Erythroblast (primary cell): ENCODE measurements around the gene ACTN4.

Experiments used
- GATA1 ChIP-seq: IDR thresholded peaks from 2 replicates; pipeline ENCODE4 v1.6.1; 2011; ENCODE audit warnings: low read depth, mild to moderate bottlenecking, control low read depth, low read length, moderate library complexity
- POLR2A ChIP-seq: IDR thresholded peaks from 2 replicates; pipeline ENCODE4 v1.6.1; 2011; ENCODE audit warnings: mild to moderate bottlenecking, low read length

DNA sequence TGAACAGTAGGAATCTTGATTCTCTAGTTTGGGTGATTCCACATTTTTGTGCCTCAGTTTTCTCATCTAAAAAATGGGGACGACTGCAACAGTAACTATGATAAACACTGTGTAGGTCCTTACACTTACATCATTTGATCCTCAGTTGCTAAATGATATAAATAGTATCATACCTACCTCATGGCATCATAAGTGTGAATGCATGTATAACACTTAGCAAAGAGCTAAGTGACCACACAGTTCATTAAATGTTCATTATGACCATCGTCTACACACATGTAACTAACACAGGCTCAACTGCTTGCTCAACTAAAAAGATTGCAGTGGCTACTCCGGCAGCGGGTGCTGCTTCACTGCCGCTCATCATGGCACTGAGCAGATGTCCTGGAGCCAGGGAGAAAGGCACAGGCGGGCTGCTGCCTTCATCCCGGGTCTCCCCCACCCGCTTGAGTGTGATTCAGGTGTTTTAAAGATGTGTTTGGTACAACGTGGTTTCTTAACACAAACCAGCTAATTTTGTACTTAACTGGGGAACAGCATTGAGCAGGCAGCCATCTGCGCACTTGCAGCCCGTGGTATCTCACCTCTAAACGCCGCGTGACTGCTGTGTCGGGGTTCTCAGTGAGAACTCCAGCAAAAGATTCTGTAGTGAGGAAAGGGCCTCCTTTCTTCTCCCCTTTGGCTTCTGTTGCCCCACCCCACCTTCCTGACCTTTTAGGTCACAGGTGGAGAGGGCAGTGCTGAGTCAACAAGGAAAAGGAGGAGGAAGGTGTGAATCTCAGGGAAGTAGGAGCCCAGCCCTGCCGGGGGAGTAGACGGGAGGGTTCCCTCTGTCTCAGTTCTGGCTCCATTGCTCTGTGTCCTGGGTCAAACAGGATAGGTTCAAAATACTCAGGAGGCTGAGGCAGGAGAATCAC is 11.7 kb upstream of the ACTN4 start:
- TF ChIP-seq POLR2A (no peak), GATA1 (no peak)
